ENCODE measurements around the gene ATXN10. TPM values are rescaled to one million over a fixed set of nuclear protein-coding genes. Genes with fewer than 3 reads are reported as not detected.

Gene ATXN10
- total RNA-seq, 1 donor from 2014 or later = 193 TPM

- DNase-seq (ENCODE audit: low spot score) = no peak
Measured at GRCh38 chr22:45823336-45823735, 151.7 kb downstream of the ATXN10 start.

DNA sequence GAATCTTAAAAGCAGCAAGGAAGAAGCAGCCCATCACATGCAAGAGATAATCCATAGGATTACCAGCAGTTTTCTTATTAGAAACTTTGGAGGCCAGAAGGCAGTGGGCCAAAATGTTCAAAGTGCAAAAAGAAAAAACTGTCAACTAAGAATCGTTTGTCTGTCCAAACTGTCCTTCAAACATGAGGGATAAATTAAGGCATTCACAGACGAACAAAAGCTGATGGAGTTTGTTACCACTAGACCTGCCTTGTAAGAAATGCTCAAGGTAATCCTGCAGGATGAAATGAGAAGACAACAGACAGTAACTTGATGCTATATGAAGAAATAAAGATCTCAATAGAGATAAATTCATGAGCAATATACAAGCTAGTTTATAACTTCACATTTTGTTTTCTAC lies 154.9 kb downstream of the ATXN10 start:
- no peak for DNase-seq (ENCODE audit: low spot score)

DNA sequence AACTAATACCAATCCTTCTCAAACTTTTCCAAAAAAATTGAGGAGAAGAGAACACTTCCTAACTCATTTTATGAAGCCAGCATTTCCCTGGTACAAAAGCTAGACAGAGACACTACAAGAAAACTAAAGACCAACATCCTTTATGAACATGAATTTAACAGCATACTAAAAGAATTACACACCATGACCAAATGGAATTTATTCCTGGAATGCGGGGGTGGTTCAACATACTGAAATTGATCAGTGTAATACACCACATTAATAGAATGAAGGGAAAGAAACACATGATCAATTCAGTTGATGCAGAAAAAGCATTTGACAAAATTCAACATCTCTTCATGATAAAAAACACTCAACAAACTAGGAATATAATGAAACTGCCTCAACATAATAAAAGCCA lies 157.2 kb downstream of the ATXN10 start:
- no peak for DNase-seq (ENCODE audit: low spot score)

GRCh38 chr22:45830531-45831245 lies 159.1 kb downstream of the ATXN10 start:
- no peak for DNase-seq (ENCODE audit: low spot score)

GRCh38 chr22:45831394-45831793 lies 159.8 kb downstream of the ATXN10 start:
- no peak for DNase-seq (ENCODE audit: low spot score)

- DNase-seq (ENCODE audit: low spot score) = no peak
Measured at GRCh38 chr22:45832180-45832579, 160.5 kb downstream of the ATXN10 start.

GRCh38 chr22:45832959-45833580 lies 161.4 kb downstream of the ATXN10 start:
- DNase-seq (ENCODE audit: low spot score) = no peak

DNA sequence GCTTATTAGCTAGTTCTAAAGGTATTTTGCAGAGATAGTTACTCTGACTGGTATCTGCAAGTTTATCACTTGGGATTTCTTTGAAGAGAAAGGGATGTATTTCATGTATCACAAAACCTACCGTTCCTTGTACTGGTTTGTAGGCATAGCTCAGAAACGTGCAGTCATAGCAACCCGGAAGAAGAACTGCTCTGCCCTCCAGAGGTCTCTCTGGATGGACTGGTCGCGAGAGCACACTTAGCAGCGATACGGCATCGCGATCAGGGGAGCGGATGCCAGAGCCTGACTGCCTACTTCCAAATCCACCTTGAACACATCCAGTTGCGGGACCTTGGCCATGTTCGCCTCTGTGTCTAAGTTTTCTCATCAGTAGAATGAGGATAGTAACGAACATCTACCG lies 162.0 kb downstream of the ATXN10 start:
- no peak for DNase-seq (ENCODE audit: low spot score)

DNA sequence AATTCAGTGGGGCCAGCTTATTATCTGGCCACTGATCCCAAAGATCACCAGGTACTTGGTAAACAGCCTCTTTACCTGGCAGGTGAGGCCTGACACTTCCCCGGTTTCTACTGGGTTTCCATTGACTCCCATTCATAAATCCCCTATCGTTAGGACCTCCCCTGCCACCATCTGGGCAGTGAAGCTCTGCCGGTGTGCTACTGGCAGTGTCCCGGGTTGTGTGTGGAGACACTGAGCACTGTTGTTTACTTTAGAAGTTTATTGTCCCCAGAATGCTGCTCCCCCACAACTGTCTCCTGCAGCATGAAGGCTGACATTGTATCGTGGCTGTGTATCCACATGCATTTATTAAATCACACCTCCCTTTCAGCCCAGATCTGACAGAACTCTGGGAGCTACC lies 162.6 kb downstream of the ATXN10 start:
- DNase-seq (ENCODE audit: low spot score) = no peak

GRCh38 chr22:45834795-45835194 lies 163.2 kb downstream of the ATXN10 start:
- no peak for DNase-seq (ENCODE audit: low spot score)

DNA sequence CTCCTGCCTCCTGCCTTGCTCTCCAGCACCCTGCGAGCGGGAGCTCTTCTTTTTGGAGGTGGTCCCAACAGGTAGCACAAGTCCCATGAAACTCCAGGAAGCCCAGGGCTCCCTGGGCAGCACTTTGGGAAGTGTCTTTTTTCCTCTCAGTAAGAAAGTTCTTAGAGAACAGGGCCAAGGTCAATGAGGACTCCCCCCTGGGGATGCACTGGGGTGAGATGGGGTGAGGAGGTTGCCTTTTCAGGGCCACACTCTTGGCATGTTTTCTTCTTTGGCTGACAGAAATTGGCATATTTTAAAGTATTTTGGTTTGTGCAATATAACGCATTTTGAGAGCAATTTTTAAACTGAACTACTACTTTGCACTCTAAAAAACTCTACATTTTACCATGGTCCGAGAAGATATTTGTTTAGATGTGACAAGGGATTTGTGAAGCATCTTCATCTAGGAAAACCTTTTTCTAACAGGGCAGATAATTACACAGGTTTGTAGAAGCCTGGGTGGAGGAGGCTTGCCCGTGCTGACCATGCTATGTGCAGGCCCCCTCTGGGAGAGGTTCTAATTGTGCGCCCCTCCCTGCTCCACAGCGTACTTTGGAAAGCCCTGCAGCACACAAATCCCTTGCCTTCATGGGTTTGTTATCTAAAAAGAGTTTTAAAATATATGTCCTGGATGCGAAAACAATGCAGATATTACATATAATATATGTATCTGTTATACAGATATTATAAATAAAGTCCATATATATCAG lies 165.0 kb downstream of the ATXN10 start:
- DNase-seq (ENCODE audit: low spot score) = no peak

GRCh38 chr22:45837508-45837907 lies 165.9 kb downstream of the ATXN10 start:
- no peak for DNase-seq (ENCODE audit: low spot score)

DNA sequence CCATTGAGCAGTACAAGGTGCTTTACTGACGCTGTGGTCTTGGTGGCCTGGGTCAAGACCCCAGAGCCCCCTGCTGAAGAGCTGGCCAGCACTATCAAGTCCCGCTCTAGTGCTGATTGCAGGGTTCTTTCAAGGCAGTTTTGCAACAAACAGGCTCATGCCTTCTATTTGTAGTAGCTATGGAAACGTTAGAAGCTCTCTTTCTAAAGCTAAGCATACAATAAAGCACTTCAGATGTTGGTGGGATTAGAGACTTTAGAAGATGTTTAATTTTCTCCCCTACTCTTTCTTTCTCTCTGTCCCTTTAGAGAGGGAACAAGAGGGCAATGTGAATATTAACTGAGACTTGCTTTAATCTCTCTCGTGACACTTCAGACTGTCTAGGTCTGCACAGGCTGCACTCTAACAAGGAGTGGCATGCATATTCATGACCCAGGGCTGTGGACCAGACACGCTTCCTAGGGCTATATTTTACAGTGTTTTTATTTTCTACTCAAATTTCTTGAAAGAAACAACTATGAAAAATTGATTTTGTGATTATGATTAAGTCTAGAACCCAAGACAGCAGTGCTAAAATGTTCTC lies 166.8 kb downstream of the ATXN10 start:
- DNase-seq (ENCODE audit: low spot score) = no peak

GRCh38 chr22:45840483-45840882 lies 168.8 kb downstream of the ATXN10 start:
- DNase-seq (ENCODE audit: low spot score) = no peak

- no peak for DNase-seq (ENCODE audit: low spot score)
Measured at GRCh38 chr22:45842291-45842991, 170.8 kb downstream of the ATXN10 start.

- no peak for DNase-seq (ENCODE audit: low spot score)
Measured at GRCh38 chr22:45843031-45843430, 171.4 kb downstream of the ATXN10 start.

DNA sequence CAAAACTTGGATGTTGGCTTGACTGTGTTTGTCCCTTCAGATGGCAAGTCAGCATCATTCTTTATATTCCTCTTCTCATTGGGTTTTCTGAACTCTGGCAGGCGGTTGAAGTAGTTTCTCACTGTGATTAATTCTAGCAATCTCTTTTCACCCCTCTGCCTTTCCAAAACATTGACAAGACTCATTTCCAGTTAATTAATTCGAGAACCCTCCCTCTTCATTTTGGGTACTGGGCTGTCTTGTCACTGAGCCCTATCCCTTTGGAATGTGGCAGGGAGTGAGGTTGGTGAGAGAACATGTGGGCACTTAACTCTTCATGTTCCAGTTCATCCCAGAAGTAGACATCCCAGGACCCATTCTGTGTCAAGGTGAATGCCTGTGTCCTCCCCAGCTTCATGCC lies 172.4 kb downstream of the ATXN10 start:
- DNase-seq (ENCODE audit: low spot score) = no peak

GRCh38 chr22:45845076-45845487 lies 173.4 kb downstream of the ATXN10 start:
- no peak for DNase-seq (ENCODE audit: low spot score)

GRCh38 chr22:45846952-45847351 lies 175.3 kb downstream of the ATXN10 start:
- no peak for DNase-seq (ENCODE audit: low spot score)

GRCh38 chr22:45848904-45849303 lies 177.3 kb downstream of the ATXN10 start:
- DNase-seq (ENCODE audit: low spot score) = no peak

- no peak for DNase-seq (ENCODE audit: low spot score)
Measured at GRCh38 chr22:45852826-45853225, 181.2 kb downstream of the ATXN10 start.

DNA sequence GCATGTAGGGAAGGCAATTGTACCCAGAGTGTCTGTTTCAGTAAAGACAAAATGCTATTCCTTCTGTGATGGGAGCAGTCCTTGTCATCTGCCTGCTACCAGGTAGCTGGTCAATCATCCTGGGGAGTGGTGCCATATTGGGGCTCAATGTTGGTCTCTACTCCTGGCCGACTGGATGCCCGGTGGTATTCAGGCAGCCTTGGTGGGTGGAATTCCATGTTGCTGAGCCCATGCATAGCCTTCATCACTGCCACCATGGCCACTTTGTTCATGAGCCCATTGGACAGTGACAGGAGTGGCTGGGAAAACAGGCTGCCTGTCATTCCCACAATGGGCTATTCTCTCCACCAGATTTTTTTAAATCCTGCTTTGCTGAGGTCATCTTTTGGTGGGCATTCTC lies 184.3 kb downstream of the ATXN10 start:
- no peak for DNase-seq (ENCODE audit: low spot score)
